Measurements from ENCODE around the gene ELP5.

ELP5 gene

DNA sequence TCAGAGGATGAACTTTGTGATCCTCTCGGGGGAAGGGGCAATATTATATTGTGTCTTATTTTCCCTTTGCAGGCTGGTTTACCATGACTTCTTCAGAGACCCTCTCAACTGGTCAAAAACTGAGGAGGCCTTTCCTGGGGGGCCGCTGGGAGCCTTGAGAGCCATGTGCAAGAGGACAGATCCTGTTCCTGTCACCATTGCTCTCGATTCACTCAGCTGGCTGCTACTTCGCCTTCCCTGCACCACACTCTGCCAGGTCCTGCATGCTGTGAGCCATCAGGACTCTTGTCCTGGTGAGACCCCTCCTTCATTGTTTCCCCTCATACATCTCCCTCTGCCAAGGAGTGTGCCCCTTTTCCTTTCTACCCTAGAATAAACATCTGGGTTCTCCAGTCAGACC lies 2.5 kb downstream of the ELP5 start:
- Histone ChIP-seq H3K9ac (ENCODE audit: low read length) (no peak overlapping the region), H4K20me1 (ENCODE audit: insufficient read depth, low read length) (no peaks in the 10 kb centered on the region; the same call in 1 of the 2 replicates), H3K4me2 (ENCODE audit: low read length) (no peak overlapping the region), H2AFZ (ENCODE audit: low read depth, low read length) (no peak overlapping the region), H3K4me1 (ENCODE audit: low read length) (peaks cover 7% of the 10 kb centered on the region), H3K36me3 (replicated peaks; ENCODE audit: low read depth, low read length) (peaks cover 13% of the 10 kb centered on the region), H3K27me3 (ENCODE audit: low read depth, low read length) (no peaks in the 10 kb centered on the region), H3K27ac (ENCODE audit: low read length) (no peak overlapping the region), H3K9me3 (ENCODE audit: insufficient read depth, low read length) (no peaks in the 10 kb centered on the region), H3K79me2 (ENCODE audit: low read length) (peaks cover 32% of the 10 kb centered on the region), H3K4me3 (ENCODE audit: low read length) (no peak overlapping the region)
- TF ChIP-seq, protein P1, sequence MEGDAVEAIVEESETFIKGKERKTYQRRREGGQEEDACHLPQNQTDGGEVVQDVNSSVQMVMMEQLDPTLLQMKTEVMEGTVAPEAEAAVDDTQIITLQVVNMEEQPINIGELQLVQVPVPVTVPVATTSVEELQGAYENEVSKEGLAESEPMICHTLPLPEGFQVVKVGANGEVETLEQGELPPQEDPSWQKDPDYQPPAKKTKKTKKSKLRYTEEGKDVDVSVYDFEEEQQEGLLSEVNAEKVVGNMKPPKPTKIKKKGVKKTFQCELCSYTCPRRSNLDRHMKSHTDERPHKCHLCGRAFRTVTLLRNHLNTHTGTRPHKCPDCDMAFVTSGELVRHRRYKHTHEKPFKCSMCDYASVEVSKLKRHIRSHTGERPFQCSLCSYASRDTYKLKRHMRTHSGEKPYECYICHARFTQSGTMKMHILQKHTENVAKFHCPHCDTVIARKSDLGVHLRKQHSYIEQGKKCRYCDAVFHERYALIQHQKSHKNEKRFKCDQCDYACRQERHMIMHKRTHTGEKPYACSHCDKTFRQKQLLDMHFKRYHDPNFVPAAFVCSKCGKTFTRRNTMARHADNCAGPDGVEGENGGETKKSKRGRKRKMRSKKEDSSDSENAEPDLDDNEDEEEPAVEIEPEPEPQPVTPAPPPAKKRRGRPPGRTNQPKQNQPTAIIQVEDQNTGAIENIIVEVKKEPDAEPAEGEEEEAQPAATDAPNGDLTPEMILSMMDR (IDR thresholded peaks at IDR 0.05; ENCODE audit: low read depth, low read length), result no peak
- TF ChIP-seq EZH2phosphoT487 (IDR thresholded peaks at IDR 0.05; ENCODE audit: low read depth), result no peak

DNA sequence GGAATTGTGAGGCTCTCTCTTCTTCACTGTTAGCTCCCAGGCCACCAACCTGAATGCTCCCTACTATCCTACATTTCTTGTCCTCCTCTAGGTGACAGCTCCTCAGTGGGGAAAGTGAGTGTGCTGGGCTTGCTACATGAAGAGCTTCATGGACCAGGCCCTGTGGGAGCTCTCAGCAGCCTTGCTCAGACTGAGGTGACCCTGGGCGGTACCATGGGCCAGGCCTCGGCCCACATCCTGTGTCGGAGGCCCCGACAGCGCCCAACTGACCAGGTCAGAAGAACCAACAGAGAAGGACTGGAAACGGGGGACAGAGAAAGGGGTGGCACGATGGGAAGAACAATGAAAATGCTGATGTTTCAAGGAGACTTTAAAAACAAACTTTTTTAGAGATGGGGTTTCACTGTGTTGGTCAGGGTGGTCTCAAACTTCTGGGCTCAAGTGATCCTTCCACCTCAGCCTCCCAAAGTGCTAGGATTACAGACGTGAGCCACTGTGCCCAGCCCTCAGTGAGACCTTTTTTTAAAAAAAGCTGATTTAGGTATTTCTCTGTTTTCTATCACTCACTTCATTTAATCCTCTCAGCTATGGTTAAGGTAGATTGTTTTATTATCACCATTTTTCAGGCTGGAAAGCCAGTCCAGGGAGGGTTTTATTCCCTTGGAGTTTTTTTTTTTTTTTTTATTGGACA lies 4.9 kb downstream of the ELP5 start:
- no peak overlapping the region for H3K27ac ChIP-seq (ENCODE audit: low read length)
- H2AFZ ChIP-seq (ENCODE audit: low read depth, low read length), result no peak overlapping the region
- peaks cover 12% of the 10 kb centered on the region for H3K79me2 ChIP-seq (ENCODE audit: low read length)
- no peaks in the 10 kb centered on the region for H3K27me3 ChIP-seq (ENCODE audit: low read depth, low read length)
- H4K20me1 ChIP-seq (ENCODE audit: insufficient read depth, low read length), result no peaks in the 10 kb centered on the region
- H3K4me1 ChIP-seq (ENCODE audit: low read length), result peaks cover 6% of the 10 kb centered on the region
- no peak overlapping the region for H3K4me2 ChIP-seq (ENCODE audit: low read length)
- peaks cover 13% of the 10 kb centered on the region for H3K36me3 ChIP-seq (replicated peaks; ENCODE audit: low read depth, low read length)
- TF ChIP-seq, protein P1 (IDR thresholded peaks at IDR 0.05; ENCODE audit: low read depth, low read length), result no peak
- TF ChIP-seq EZH2phosphoT487 (IDR thresholded peaks at IDR 0.05; ENCODE audit: low read depth), result no peak
- no peaks in the 10 kb centered on the region for H3K9me3 ChIP-seq (ENCODE audit: insufficient read depth, low read length)
- H3K9ac ChIP-seq (ENCODE audit: low read length), result no peak overlapping the region
- no peak overlapping the region for H3K4me3 ChIP-seq (ENCODE audit: low read length)

DNA sequence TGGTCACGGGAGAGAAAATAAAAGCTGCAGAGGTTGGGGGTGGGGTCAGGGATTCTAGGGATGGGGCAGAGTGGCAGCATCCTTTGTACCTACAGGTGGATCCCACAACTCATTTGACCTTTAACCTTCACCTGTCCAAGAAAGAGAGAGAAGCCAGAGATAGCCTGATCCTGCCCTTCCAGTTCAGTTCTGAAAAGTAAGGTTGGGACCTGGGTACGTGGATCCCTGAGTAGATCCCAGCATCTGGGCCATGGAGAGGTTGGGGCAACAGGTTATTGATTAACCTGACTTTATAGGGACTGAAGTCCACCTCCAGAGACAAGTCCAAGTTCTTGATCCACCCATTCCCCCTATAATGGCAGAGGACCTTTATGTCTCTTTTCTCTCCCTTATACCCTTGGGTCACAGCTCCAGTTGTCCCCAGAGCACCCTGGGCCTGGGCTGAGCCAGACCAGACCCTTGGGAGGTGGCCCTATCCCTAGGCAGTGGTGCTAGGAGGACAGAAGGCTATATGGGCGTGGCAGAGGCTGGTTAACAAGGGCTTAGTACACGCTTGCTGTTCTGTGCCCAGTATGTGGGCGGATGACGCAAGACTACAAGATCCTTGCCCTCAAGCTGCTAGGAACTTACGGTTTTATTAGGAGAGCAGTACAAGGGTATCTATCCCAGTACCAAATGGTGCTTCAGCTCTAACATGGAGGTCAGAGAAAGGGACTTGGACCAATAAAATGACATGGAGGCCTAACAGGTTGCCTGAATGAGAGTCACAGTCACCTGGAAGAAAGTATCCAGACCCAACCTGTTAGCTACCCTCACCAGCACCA lies 6.9 kb downstream of the ELP5 start:
- no peak overlapping the region for H2AFZ ChIP-seq (ENCODE audit: low read depth, low read length)
- H3K9me3 ChIP-seq (ENCODE audit: insufficient read depth, low read length), result no peaks in the 10 kb centered on the region
- no peaks in the 10 kb centered on the region for H4K20me1 ChIP-seq (ENCODE audit: insufficient read depth, low read length)
- H3K4me1 ChIP-seq (ENCODE audit: low read length), result 0 out of 2 replicates have a peak, but pooled peaks cover 2% of the 10 kb centered on the region
- no peak for TF ChIP-seq EZH2phosphoT487 (IDR thresholded peaks at IDR 0.05; ENCODE audit: low read depth)
- TF ChIP-seq, protein P1 (IDR thresholded peaks at IDR 0.05; ENCODE audit: low read depth, low read length), result no peak
- no peak overlapping the region for H3K9ac ChIP-seq (ENCODE audit: low read length)
- H3K27ac ChIP-seq (ENCODE audit: low read length), result no peak overlapping the region
- no peak overlapping the region for H3K4me3 ChIP-seq (ENCODE audit: low read length)
- H3K27me3 ChIP-seq (ENCODE audit: low read depth, low read length), result no peaks in the 10 kb centered on the region
- no peaks in the 10 kb centered on the region for H3K79me2 ChIP-seq (ENCODE audit: low read length)
- H3K4me2 ChIP-seq (ENCODE audit: low read length), result no peak overlapping the region
- H3K36me3 ChIP-seq (replicated peaks; ENCODE audit: low read depth, low read length), result peaks cover 13% of the 10 kb centered on the region

DNA sequence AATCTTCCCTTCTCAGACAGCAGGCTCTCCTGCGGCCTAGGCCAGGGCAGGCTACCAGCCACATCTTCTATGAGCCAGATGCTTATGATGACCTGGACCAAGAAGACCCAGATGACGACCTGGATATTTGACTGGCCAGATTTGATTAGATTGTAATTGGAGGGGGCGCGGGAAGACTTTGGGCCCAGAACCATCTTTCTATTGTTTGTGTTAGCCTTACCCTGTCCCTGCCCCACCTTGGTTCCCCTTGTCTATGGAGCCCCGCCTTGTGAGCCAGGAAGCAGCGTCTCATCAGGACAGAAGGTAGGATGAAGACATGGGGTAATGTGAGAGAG lies 7.5 kb downstream of the ELP5 start:
- H2AFZ ChIP-seq (ENCODE audit: low read depth, low read length), result no peak overlapping the region
- no peaks in the 10 kb centered on the region for H3K27me3 ChIP-seq (ENCODE audit: low read depth, low read length)
- H4K20me1 ChIP-seq (ENCODE audit: insufficient read depth, low read length), result no peaks in the 10 kb centered on the region
- no peaks in the 10 kb centered on the region for H3K79me2 ChIP-seq (ENCODE audit: low read length)
- H3K4me3 ChIP-seq (ENCODE audit: low read length), result no peak overlapping the region
- H3K4me1 ChIP-seq (ENCODE audit: low read length), result 0 out of 2 replicates have a peak, but pooled peaks cover 2% of the 10 kb centered on the region
- H3K4me2 ChIP-seq (ENCODE audit: low read length), result no peak overlapping the region
- no peak overlapping the region for H3K27ac ChIP-seq (ENCODE audit: low read length)
- H3K9ac ChIP-seq (ENCODE audit: low read length), result no peak overlapping the region
- no peak for TF ChIP-seq EZH2phosphoT487 (IDR thresholded peaks at IDR 0.05; ENCODE audit: low read depth)
- TF ChIP-seq, protein P1 (IDR thresholded peaks at IDR 0.05; ENCODE audit: low read depth, low read length), result no peak
- no peaks in the 10 kb centered on the region for H3K9me3 ChIP-seq (ENCODE audit: insufficient read depth, low read length)
- peaks cover 7% of the 10 kb centered on the region for H3K36me3 ChIP-seq (replicated peaks; ENCODE audit: low read depth, low read length)
